PC-9 (cell line): ENCODE results near the gene CNKSR3. TPM values are rescaled to one million over a fixed set of nuclear protein-coding genes. Genes with fewer than 3 reads are reported as not detected.

ENCODE experiments used
- BruUV-seq: library from RNA; stranded (reverse); fragments of 400-500 nt; replicated peaks from 2 replicates; lab custom pipeline; 2021; lab: Mats Ljungman, UMichigan
- CTCF ChIA-PET: fragments of 300-600 bp; sonication (Branson Sonifier 250); formaldehyde crosslinking; loops from one replicate; lab custom pipeline; 2022; ENCODE audit warnings: antibody characterized with exemption; lab: Charles Lee
- POLR2A ChIA-PET: fragments of 300-600 bp; sonication (Branson Sonifier 250); formaldehyde crosslinking; loops from one replicate; lab custom pipeline; 2022; ENCODE audit warnings: antibody characterized with exemption; ENCODE audit not compliant: unreplicated experiment; lab: Charles Lee
- DNase-seq, 2 experiments: peaks; one replicate each; pipeline versions ENCODE4 v3.0.0 to v3.0.0-alpha.2; 2015 to 2022; ENCODE audit warnings: mixed read lengths in 1 of 2
- H2AFZ ChIP-seq: fragments of 200-600 bp; sonication (generic); 2 replicates; pipeline ENCODE4 v1.8.1; 2017; ENCODE audit warnings: antibody characterized with exemption
- H3F3A ChIP-seq: fragments of 200-600 bp; sonication (generic); 2 replicates; pipeline ENCODE4 v1.8.1; 2017; ENCODE audit warnings: antibody characterized with exemption, mild to moderate bottlenecking, low read depth; ENCODE audit not compliant: insufficient read depth
- H3K27ac ChIP-seq: fragments of 200-600 bp; sonication (generic); 2 replicates; pipeline ENCODE4 v1.6.1; 2016; ENCODE audit warnings: mixed run types
- H3K27me3 ChIP-seq: fragments of 200-600 bp; sonication (generic); 2 replicates; pipeline ENCODE4 v1.6.1; 2016; ENCODE audit warnings: low read depth, mixed run types; ENCODE audit not compliant: insufficient read depth
- H3K36me3 ChIP-seq: fragments of 200-600 bp; sonication (generic); 2 replicates; pipeline ENCODE4 v1.6.1; 2016; ENCODE audit warnings: low read depth, mixed run types
- H3K4me1 ChIP-seq: fragments of 200-600 bp; sonication (generic); replicated peaks from 2 replicates; pipeline ENCODE4 v1.6.1; 2016; ENCODE audit warnings: mixed run types; ENCODE audit not compliant: insufficient read depth
- H3K4me2 ChIP-seq: fragments of 200-600 bp; sonication (generic); 2 replicates; pipeline ENCODE4 v1.6.1; 2017; ENCODE audit warnings: mixed run types
- H3K4me3 ChIP-seq: fragments of 200-600 bp; sonication (generic); 2 replicates; pipeline ENCODE4 v1.6.1; 2016; ENCODE audit warnings: mixed run types
- H3K79me2 ChIP-seq: fragments of 200-600 bp; sonication (generic); 2 replicates; pipeline ENCODE4 v1.6.1; 2017; ENCODE audit warnings: low read depth, mixed run types
- H3K9me2 ChIP-seq: fragments of 200-600 bp; sonication (generic); 2 replicates; pipeline ENCODE4 v1.8.1; 2017; ENCODE audit warnings: mild to moderate bottlenecking; ENCODE audit not compliant: insufficient read depth
- H3K9me3 ChIP-seq: fragments of 200-600 bp; sonication (generic); 2 replicates; pipeline ENCODE4 v1.8.1; 2016; ENCODE audit warnings: low read depth; ENCODE audit not compliant: insufficient read depth
- H4K20me1 ChIP-seq: fragments of 200-600 bp; sonication (generic); 2 replicates; pipeline ENCODE4 v1.8.1; 2017; ENCODE audit not compliant: insufficient read depth
- EZH2 ChIP-seq: fragments of 200-600 bp; sonication (generic); IDR thresholded peaks from 2 replicates; pipeline ENCODE4 v1.8.0; 2017; ENCODE audit warnings: antibody characterized with exemption, low read depth
- intact Hi-C: fragments of 100-400 bp; cut with micrococcal nuclease; formaldehyde crosslinking; loops from one replicate; pipeline ENCODE4 v1.10.0; 2022; ENCODE audit not compliant: unreplicated experiment
- total RNA-seq: library from RNA; stranded (reverse); gene quantifications from 2 replicates; pipeline ENCODE4 v1.2.3, GENCODE V29; 2021
- TF ChIP-seq, protein P1 (sequence below): fragments of 200-600 bp; sonication (generic); conservative IDR thresholded peaks from 2 replicates; pipeline ENCODE4 v1.6.1; 2017; ENCODE audit warnings: mixed run types, antibody characterized with exemption, mild to moderate bottlenecking, moderate library complexity

Gene CNKSR3
- total RNA-seq, 1 experiment from 2014 or later, result 4.7 TPM

GRCh38 chr6:154428897-154429296 is 81.6 kb downstream of the CNKSR3 start:
- Histone ChIP-seq H3F3A (no peaks in the 10 kb centered on the region), H3K9me3 (no peaks in the 10 kb centered on the region), H3K27ac (no peak overlapping the region), H3K36me3 (no peaks in the 10 kb centered on the region), H3K4me3 (no peak overlapping the region), H3K4me1 (no peaks in the 10 kb centered on the region), H3K9me2 (no peaks in the 10 kb centered on the region), H4K20me1 (no peaks in the 10 kb centered on the region), H3K27me3 (no peaks in the 10 kb centered on the region), H3K79me2 (no peaks in the 10 kb centered on the region), H3K4me2 (no peak overlapping the region), H2AFZ (no peak overlapping the region)
- BruUV-seq, result no TSS peak
- TF ChIP-seq, protein P1, sequence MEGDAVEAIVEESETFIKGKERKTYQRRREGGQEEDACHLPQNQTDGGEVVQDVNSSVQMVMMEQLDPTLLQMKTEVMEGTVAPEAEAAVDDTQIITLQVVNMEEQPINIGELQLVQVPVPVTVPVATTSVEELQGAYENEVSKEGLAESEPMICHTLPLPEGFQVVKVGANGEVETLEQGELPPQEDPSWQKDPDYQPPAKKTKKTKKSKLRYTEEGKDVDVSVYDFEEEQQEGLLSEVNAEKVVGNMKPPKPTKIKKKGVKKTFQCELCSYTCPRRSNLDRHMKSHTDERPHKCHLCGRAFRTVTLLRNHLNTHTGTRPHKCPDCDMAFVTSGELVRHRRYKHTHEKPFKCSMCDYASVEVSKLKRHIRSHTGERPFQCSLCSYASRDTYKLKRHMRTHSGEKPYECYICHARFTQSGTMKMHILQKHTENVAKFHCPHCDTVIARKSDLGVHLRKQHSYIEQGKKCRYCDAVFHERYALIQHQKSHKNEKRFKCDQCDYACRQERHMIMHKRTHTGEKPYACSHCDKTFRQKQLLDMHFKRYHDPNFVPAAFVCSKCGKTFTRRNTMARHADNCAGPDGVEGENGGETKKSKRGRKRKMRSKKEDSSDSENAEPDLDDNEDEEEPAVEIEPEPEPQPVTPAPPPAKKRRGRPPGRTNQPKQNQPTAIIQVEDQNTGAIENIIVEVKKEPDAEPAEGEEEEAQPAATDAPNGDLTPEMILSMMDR, result no peak
- no peak for TF ChIP-seq EZH2
- intact Hi-C loops, result no loop called here
- CTCF ChIA-PET, result no interaction called here
- POLR2A ChIA-PET, result no interaction called here
- no peak for DNase-seq

DNA sequence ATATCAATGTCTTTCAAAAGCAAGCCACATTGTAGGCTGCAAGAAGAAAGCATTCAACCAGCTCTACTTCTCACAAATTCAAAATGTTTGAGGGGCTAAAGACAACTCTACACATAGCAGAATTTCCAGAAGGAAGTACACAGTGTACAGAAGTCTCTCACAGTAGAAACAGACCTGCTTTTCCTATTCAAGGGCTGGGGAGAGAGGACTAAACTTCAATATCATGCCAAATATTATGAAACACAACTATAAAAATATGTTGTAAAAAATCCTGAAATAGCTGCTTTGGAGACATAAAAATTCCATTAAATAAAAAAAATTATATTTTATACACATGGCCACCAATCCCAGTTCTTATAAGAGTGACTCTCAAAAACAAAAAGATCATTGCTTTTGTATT is 83.0 kb downstream of the CNKSR3 start:
- CTCF ChIA-PET, result no interaction called here

GRCh38 chr6:154426997-154427396 is 83.5 kb downstream of the CNKSR3 start:
- H3K4me1 ChIP-seq, result no peaks in the 10 kb centered on the region
- ChIA-PET CTCF (no interaction called here), POLR2A (interaction anchor here (0.5 kb wide), 1 partner anchor 70 kb away, joined by 3 read pairs; no protein-coding TSS in a partner anchor)
- H3K4me3 ChIP-seq, result no peak overlapping the region
- no peaks in the 10 kb centered on the region for H3K27me3 ChIP-seq
- no peak for TF ChIP-seq EZH2
- TF ChIP-seq, protein P1, result no peak
- H3F3A ChIP-seq, result no peaks in the 10 kb centered on the region
- H4K20me1 ChIP-seq, result no peaks in the 10 kb centered on the region
- no peaks in the 10 kb centered on the region for H3K36me3 ChIP-seq
- no peaks in the 10 kb centered on the region for H3K9me3 ChIP-seq
- no TSS peak for BruUV-seq
- H3K27ac ChIP-seq, result no peak overlapping the region
- no peak overlapping the region for H3K4me2 ChIP-seq
- no peak for DNase-seq
- no peaks in the 10 kb centered on the region for H3K79me2 ChIP-seq
- intact Hi-C loops, result no loop called here
- H2AFZ ChIP-seq, result no peak overlapping the region
- no peaks in the 10 kb centered on the region for H3K9me2 ChIP-seq

More for the DNA sequence above, 83.0 kb downstream of the CNKSR3 start:
- no peak overlapping the region for H3K27ac ChIP-seq
- no peak overlapping the region for H3K4me2 ChIP-seq
- no peak for DNase-seq
- no peaks in the 10 kb centered on the region for H3F3A ChIP-seq
- no peaks in the 10 kb centered on the region for H3K36me3 ChIP-seq
- POLR2A ChIA-PET, result no interaction called here
- no peaks in the 10 kb centered on the region for H3K9me2 ChIP-seq
- H3K79me2 ChIP-seq, result no peaks in the 10 kb centered on the region
- no peaks in the 10 kb centered on the region for H3K9me3 ChIP-seq
- intact Hi-C loops, result no loop called here
- no TSS peak for BruUV-seq
- no peaks in the 10 kb centered on the region for H4K20me1 ChIP-seq
- no peaks in the 10 kb centered on the region for H3K27me3 ChIP-seq
- TF ChIP-seq EZH2, result no peak
- TF ChIP-seq, protein P1, result no peak
- no peaks in the 10 kb centered on the region for H3K4me1 ChIP-seq
- H2AFZ ChIP-seq, result no peak overlapping the region
- H3K4me3 ChIP-seq, result no peak overlapping the region
